Rectal smooth muscle tissue (tissue), 1 donor: Measurements from ENCODE around the gene MAMLD1.

ENCODE experiments used
- H3K27ac ChIP-seq: one replicate; pipeline ENCODE4 v1.7.0; 2013; ENCODE audit warnings: low read depth, low read length, inconsistent platforms
- H3K27me3 ChIP-seq: one replicate; pipeline ENCODE4 v1.7.0; 2013; ENCODE audit warnings: low read length; ENCODE audit not compliant: control insufficient read depth, insufficient read depth
- H3K36me3 ChIP-seq: one replicate; pipeline ENCODE4 v1.7.0; 2013; ENCODE audit warnings: low read length; ENCODE audit not compliant: control insufficient read depth, insufficient read depth
- H3K4me1 ChIP-seq: one replicate; pipeline ENCODE4 v1.7.0; 2013; ENCODE audit warnings: low read length; ENCODE audit not compliant: control insufficient read depth, insufficient read depth
- H3K4me3 ChIP-seq: one replicate; pipeline ENCODE4 v1.7.0; 2013; ENCODE audit warnings: low read length
- H3K9ac ChIP-seq: one replicate; pipeline ENCODE4 v1.7.0; 2013; ENCODE audit warnings: low read length

MAMLD1 gene

DNA sequence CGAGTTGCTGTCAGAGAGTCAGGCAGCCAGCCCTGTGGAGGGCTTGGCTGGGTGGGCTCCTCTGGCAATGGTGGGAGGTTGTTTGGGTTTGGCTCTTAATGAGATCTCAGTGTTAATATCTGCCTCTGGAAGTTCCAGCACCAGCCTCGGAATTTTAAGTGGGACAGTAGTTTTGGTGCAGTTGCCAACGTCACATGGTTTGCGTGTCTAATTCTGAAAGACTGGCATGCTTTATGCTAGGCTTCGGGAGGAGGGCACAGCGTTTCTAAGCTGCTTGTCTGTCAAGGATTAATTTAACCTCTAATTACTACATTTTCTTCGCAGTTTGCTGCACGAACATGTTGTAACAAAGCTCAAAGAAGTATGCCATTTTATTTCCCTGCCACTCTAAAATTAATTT is 9.2 kb downstream of the MAMLD1 start:
- Histone ChIP-seq H3K27ac (peak overlapping the region; percentile 57), H3K27me3 (no peaks in the 10 kb centered on the region), H3K9ac (no peak overlapping the region), H3K4me1 (peaks cover 10% of the 10 kb centered on the region), H3K36me3 (no peaks in the 10 kb centered on the region), H3K4me3 (no peak overlapping the region)

DNA sequence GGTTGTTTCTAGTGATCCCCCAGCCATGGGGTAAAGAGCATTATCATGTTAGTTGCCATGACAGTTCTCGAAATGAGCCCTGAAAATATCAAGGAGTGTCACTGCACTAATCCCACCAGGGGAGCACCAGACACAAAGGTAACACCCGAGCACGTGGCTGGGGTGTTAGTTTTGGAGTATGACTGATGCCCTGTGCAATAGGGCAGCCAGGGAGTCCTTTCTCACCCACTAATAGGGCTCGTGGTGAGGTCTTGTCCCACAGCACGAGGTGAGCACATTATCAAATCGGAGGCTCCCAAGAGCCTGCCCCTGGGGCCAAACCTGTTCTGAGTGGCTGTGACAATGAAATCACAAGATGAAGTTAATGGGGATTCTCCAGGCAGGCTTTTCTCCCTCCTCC is 9.6 kb downstream of the MAMLD1 start:
- Histone ChIP-seq H3K36me3 (no peaks in the 10 kb centered on the region), H3K4me3 (no peak overlapping the region), H3K9ac (no peak overlapping the region), H3K27me3 (no peaks in the 10 kb centered on the region), H3K27ac (peak overlapping the region; percentile 57), H3K4me1 (peaks cover 10% of the 10 kb centered on the region)

DNA sequence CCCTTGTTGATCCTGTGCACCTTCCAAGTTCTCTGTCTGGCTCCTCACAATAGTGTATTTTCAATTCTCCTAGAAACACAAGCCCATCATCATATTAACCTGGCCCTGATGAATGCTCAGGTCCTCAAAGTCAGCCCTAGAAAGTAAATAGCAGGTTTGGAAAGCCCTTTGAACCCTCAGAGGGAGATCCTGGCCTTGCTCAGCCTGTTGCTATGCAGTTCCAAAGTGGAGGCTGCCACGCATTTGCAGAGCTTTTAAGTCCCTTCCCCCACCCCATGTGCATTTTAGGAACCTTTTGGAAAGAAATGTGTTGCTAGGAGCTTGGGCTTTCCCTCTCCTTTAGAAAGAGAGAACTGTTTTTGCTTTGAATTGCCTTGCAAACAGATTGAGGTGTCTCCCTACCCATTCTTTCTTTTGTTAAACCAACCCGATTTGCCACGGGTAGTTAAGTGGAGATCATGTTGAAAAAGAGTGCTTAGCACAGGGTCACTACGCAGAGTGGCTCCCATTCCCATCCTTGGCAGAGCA is 12.2 kb downstream of the MAMLD1 start:
- no peak overlapping the region for H3K27ac ChIP-seq
- peaks cover 7% of the 10 kb centered on the region for H3K4me1 ChIP-seq
- no peaks in the 10 kb centered on the region for H3K36me3 ChIP-seq
- no peak overlapping the region for H3K4me3 ChIP-seq
- no peak overlapping the region for H3K9ac ChIP-seq
- H3K27me3 ChIP-seq = no peaks in the 10 kb centered on the region

DNA sequence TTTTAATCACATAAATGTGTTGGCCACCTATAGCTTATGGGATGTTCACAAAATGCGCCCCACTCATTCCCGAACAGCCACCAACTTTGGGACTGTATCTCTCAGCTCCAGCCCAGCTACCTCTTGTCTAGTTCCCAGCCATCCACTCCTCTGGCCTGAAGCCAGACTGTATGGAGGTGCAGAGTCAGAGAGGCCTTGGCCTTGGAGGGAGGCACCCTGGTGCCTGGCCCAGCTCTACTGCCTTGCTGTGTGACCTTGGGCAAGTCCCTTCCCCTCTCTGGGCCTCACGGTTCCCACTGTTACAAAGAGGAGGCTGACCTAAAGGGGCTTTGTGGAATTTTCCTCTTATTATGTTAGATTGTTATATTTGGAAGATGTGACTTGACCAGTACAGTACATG is 13.9 kb downstream of the MAMLD1 start:
- Histone ChIP-seq H3K4me3 (no peak overlapping the region), H3K27ac (no peak overlapping the region), H3K9ac (no peak overlapping the region), H3K27me3 (no peaks in the 10 kb centered on the region), H3K36me3 (no peaks in the 10 kb centered on the region), H3K4me1 (no peaks in the 10 kb centered on the region)

- no peaks in the 10 kb centered on the region for H3K27me3 ChIP-seq
These were observed 41.9 kb downstream of the MAMLD1 start for GRCh38 chrX:150405006-150405405.

GRCh38 chrX:150405576-150405975 is 42.5 kb downstream of the MAMLD1 start:
- Histone ChIP-seq H3K4me1 (no peaks in the 10 kb centered on the region), H3K27ac (no peak overlapping the region), H3K36me3 (no peaks in the 10 kb centered on the region), H3K27me3 (no peaks in the 10 kb centered on the region), H3K4me3 (no peak overlapping the region), H3K9ac (no peak overlapping the region)

More at GRCh38 chrX:150405006-150405405, 41.9 kb downstream of the MAMLD1 start:
- no peak overlapping the region for H3K4me3 ChIP-seq
- no peak overlapping the region for H3K27ac ChIP-seq
- no peaks in the 10 kb centered on the region for H3K4me1 ChIP-seq
- H3K9ac ChIP-seq = no peak overlapping the region
- no peaks in the 10 kb centered on the region for H3K36me3 ChIP-seq

- H3K4me3 ChIP-seq = no peak overlapping the region
- no peaks in the 10 kb centered on the region for H3K27me3 ChIP-seq
- no peak overlapping the region for H3K27ac ChIP-seq
- no peak overlapping the region for H3K9ac ChIP-seq
- H3K4me1 ChIP-seq = no peaks in the 10 kb centered on the region
- no peaks in the 10 kb centered on the region for H3K36me3 ChIP-seq
These were observed 43.5 kb downstream of the MAMLD1 start for GRCh38 chrX:150406596-150406995.

GRCh38 chrX:150408007-150408406 is 44.9 kb downstream of the MAMLD1 start:
- no peak overlapping the region for H3K27ac ChIP-seq
- no peaks in the 10 kb centered on the region for H3K4me1 ChIP-seq
- no peak overlapping the region for H3K9ac ChIP-seq
- no peaks in the 10 kb centered on the region for H3K36me3 ChIP-seq
- no peaks in the 10 kb centered on the region for H3K27me3 ChIP-seq
- H3K4me3 ChIP-seq = no peak overlapping the region

- Histone ChIP-seq H3K36me3 (no peaks in the 10 kb centered on the region), H3K9ac (no peak overlapping the region), H3K4me3 (no peak overlapping the region), H3K27me3 (no peaks in the 10 kb centered on the region), H3K27ac (no peak overlapping the region), H3K4me1 (no peaks in the 10 kb centered on the region)
These were observed 45.4 kb downstream of the MAMLD1 start for GRCh38 chrX:150408561-150408960.

- Histone ChIP-seq H3K9ac (no peak overlapping the region), H3K27ac (no peak overlapping the region), H3K27me3 (no peaks in the 10 kb centered on the region), H3K4me3 (no peak overlapping the region), H3K36me3 (no peaks in the 10 kb centered on the region), H3K4me1 (no peaks in the 10 kb centered on the region)
These were observed 46.4 kb downstream of the MAMLD1 start for GRCh38 chrX:150409486-150409885.

- H3K4me1 ChIP-seq = no peaks in the 10 kb centered on the region
- H3K27me3 ChIP-seq = no peaks in the 10 kb centered on the region
These were observed 46.8 kb downstream of the MAMLD1 start for GRCh38 chrX:150409964-150410363.

GRCh38 chrX:150410513-150410912 is 47.4 kb downstream of the MAMLD1 start:
- H3K9ac ChIP-seq = no peak overlapping the region
- no peaks in the 10 kb centered on the region for H3K27me3 ChIP-seq
- no peak overlapping the region for H3K27ac ChIP-seq
- no peaks in the 10 kb centered on the region for H3K36me3 ChIP-seq
- H3K4me1 ChIP-seq = no peaks in the 10 kb centered on the region
- H3K4me3 ChIP-seq = no peak overlapping the region

More at GRCh38 chrX:150409964-150410363, 46.8 kb downstream of the MAMLD1 start:
- H3K36me3 ChIP-seq = no peaks in the 10 kb centered on the region
- H3K4me3 ChIP-seq = no peak overlapping the region
- H3K27ac ChIP-seq = no peak overlapping the region
- H3K9ac ChIP-seq = no peak overlapping the region

GRCh38 chrX:150411656-150412055 is 48.5 kb downstream of the MAMLD1 start:
- Histone ChIP-seq H3K4me1 (no peaks in the 10 kb centered on the region), H3K27me3 (no peaks in the 10 kb centered on the region), H3K4me3 (no peak overlapping the region), H3K27ac (no peak overlapping the region), H3K36me3 (no peaks in the 10 kb centered on the region), H3K9ac (no peak overlapping the region)
